Measurements from ENCODE around the gene CAPN9.
"Not testable (repeated sequence)": the region's sequence is repeated elsewhere in the genome, so short reads cannot be mapped to it uniquely, and the experiment has no call there.

CAPN9 gene

GRCh38 chr1:230709619-230710542 lies 37.3 kb upstream of the CAPN9 start:
- no peak for DNase-seq (ENCODE audit: low read depth, low spot score)

- no peak for DNase-seq (ENCODE audit: low read depth, low spot score)
Measured at GRCh38 chr1:230710543-230710904, 36.7 kb upstream of the CAPN9 start.

DNA sequence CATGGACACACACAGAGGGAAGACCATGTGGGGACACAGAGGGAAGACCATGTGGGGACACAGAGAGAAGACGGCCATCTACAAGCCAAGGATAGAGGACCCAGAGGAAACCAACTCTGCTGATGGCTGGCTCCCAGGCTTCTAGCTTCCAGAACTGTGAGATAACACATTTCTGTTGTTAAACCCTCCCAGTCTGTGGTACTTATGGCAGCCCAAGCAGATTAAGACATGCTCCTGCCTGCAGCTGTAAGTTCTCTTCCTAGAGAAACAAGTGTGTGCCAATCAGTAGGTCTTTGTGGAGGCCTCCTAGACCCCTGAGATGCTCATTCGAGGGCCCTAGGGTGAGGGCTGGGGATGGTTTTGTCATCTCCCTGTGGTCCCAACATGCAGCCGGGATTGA lies 35.9 kb upstream of the CAPN9 start:
- no peak for DNase-seq (ENCODE audit: low read depth, low spot score)

DNA sequence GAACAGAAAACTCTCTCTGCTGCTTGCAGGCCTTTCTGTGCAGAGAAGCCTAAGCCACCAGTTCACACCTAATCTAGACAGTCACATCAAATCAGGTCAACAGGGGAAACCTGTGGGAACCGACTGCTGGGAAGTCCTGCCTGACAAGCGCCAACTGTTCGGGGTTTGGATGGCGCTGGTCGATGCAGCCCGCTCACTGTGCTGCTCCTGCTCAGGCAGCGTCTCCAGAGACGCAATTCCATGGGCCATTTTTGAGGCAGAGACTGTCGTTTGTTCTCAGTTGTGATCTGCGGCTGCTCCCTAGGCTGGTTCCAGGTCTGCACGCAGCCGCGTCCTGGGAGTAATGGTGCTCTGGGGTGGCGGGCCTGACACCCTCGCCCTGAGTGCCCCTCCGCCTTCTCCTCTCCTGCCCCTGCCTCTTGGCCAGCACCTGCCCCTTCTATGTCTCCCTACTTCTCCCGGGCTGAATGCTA lies 34.7 kb upstream of the CAPN9 start:
- DNase-seq (ENCODE audit: low read depth, low spot score): no peak

- no peak for DNase-seq (ENCODE audit: low read depth, low spot score)
Measured at GRCh38 chr1:230713138-230713537, 34.0 kb upstream of the CAPN9 start.

GRCh38 chr1:230713547-230713914 lies 33.7 kb upstream of the CAPN9 start:
- DNase-seq (ENCODE audit: low read depth, low spot score): no peak

GRCh38 chr1:230713915-230714764 lies 33.0 kb upstream of the CAPN9 start, which contains the start of gene AGT:
TSS of gene AGT (minus strand) at chr1:230714122. CDS start at chr1:230710823, 3,299 bp downstream.
- no peak for DNase-seq (ENCODE audit: low read depth, low spot score)

DNA sequence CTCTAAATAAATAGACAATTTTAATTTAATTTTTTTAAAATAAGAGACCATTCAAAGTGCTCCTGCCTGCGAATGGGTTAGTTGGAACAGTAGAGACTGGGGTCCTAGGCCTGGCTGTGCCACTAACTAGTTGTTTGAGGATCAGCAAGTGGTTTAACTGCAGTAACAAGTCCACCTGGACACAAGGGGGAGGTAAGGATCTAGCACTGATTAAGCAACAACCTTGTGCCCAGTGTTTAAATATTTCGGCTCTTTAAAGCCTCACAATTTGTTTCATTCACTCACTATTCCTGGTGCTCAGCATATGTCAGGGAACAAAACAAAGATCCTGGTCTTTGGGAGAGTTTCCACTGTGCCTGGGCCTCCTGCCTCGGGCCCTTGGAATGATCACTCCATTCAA lies 31.7 kb upstream of the CAPN9 start:
- DNase-seq (ENCODE audit: low read depth, low spot score): no peak

GRCh38 chr1:230716453-230716852 lies 30.7 kb upstream of the CAPN9 start:
- DNase-seq (ENCODE audit: low read depth, low spot score): not testable (repeated sequence)

DNA sequence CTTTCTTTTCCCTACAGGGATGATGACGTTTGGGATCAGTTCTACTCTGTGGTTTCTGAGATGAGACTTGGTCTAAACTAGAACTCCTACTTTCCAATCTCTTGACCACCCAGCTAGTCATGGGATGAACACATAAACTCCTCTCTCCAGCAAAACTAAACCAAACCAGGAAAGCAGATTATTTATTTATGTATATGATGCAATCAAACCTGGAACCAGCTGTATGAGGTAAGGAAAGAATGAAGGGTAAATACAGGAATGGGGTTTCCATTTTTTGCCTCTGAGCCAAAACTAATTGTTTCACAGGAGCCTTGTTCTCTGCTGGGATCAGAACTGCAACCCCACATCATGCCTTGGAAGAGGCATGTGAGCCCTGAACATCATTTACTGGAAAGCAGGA lies 29.9 kb upstream of the CAPN9 start:
- DNase-seq (ENCODE audit: low read depth, low spot score): no peak

DNA sequence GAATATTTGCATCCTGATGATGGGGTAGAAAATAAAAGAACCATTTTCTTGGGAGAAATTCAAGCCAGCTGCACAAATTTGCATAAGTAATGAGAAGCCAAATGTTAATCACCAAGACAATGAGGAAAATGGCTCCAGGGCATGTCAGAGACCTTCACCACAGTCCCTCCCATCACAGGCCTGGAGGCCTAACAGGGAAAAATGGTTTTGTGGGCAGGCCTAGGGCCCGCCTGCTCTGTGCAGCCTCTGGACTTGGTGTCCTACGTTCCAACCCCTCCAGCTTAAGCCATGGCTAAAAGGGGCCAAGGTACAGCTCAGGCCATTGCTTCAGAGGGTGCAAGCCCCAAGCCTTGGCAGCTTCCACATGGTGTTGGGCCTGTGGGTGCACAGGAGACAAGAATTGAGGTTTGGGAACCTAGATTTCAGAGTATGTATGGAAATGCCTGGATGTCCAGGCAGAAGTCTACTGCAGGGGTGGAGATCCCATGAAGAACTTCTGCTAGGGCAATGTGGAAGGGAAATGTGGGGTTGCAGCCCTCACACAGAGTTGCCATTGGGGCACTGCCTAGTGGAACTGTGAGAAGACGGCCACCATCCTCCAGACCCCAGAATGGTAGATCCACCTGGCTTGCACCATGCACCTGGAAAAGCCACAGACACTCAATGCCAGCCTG lies 25.2 kb upstream of the CAPN9 start:
- DNase-seq (ENCODE audit: low read depth, low spot score): not testable (repeated sequence)

- DNase-seq (ENCODE audit: low read depth, low spot score): no peak
Measured at GRCh38 chr1:230725256-230726012, 21.8 kb upstream of the CAPN9 start.

GRCh38 chr1:230728710-230729392 lies 18.3 kb upstream of the CAPN9 start:
- no peak for DNase-seq (ENCODE audit: low read depth, low spot score)

- no peak for DNase-seq (ENCODE audit: low read depth, low spot score)
Measured at GRCh38 chr1:230730977-230731376, 16.2 kb upstream of the CAPN9 start.

DNA sequence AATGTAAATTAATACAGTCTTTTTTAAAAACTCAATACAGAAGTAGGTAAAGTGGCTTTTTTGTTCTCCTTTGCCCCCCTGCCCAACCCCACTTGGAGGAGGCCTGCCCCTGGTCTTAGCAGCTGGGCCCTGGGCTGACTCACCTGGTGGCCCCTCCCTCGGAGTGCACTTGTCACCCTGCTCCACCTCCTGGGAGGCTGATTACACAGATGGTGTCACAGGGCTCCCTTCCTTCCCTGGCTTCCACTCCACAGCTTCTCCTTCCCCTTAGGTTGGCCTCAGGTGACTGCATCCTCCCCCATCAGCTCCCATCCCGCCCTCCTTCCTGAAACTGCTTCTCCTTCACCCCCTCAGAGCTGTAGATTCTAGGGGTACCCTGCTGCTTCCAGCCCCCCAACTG lies 11.7 kb upstream of the CAPN9 start:
- DNase-seq (ENCODE audit: low read depth, low spot score): no peak

DNA sequence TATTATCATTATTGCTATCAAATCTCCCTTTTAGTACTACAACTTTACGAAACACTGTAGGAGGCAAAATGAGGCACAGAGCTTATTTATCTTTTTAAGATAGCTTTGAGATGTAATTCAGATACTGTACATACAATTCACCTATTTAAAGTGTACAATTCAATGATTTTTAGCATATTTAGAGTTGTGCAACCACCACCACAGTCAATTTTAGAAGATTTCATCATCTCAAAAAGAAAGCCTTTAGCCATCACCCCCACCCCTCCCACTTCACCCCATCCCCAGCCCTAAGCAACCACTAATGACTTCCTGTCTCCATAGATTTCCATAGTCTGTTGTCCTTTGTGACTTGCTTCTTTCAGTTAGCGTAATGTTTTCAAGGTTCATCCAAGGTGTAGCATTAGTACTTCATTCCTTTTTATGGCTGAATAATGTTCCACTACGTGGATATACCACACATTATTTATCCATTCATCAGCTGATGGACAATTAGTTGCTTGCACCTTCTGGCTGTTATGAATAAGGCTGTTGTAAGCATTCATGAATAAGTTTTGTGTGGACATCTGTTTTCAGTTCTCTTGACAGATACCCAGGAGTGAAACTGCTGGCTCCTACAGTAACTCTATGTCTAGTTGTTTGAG lies 9.4 kb upstream of the CAPN9 start:
- no peak for DNase-seq (ENCODE audit: low read depth, low spot score)

DNA sequence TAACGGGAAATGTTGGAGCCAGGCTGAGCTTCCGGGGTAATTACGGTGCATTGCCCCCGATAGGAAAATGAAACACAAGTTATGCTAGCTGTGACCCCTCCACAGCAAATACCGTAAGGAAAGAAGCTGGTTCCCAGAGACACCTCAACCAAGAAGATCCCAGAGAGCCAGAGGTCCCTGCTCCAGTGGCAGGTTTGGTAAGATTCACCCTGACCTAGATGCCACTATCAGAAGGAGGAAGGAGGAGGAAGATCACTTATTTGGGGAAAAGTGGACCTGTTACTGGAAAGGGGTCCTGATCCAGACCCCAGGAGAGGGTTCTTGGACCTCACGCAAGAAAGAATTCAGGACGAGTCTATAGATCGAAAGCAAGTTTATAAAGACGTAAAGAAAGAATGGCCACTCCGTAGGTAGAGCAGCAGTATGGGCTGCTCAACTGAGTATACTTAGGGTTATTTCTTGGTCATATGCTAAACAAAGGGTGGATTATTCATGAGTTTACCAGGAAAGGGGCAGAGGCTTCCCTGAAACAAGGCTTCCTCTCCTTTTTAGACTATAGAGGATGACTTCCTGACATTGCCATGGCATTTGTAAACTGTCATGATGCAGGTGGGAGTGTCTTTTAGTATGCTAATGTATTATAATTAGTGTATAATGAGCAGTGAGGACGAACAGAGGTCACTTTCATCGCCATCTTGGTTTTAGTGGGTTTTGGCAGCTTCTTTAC lies 7.5 kb upstream of the CAPN9 start:
- DNase-seq (ENCODE audit: low read depth, low spot score): no peak

DNA sequence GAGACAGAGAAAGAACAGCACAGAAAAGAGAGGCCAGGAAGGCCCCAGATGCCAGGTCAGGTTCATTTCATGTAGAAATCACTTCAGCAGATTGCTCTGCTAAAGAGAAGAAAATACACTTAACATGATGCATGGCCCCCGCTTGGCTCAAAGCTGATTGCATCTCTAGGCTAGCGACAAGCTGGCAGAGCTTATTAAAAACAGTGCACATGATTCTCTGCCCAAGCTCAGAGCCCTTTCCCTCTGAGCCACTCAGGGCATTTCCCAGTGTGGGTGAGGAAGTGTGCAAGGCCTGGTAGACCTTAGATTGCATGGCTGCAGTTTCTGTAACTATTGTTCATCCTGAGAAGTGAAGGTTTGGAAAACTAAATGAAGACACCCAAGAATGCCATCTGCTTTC lies 3.3 kb upstream of the CAPN9 start:
- DNase-seq (ENCODE audit: low read depth, low spot score): no peak

DNA sequence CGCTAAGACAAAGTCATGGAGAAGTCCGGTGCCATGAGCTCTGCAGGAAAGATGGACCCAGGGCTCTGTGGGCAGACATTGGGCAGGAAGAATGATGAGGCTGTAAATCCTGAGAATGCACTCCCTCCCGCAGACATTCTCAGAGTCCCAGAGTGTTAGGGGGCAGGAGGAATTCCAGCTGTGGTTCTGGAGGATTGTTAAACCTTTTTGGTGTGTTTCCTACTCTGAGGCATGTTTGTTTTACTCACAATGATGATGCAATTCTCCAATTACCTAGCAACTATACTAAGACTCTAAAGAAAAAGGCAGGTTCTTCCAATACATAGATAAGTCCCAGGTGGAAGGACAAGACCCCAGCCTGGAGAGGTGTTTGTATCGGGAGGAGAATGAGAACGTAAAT lies 2.8 kb upstream of the CAPN9 start:
- no peak for DNase-seq (ENCODE audit: low read depth, low spot score)

DNA sequence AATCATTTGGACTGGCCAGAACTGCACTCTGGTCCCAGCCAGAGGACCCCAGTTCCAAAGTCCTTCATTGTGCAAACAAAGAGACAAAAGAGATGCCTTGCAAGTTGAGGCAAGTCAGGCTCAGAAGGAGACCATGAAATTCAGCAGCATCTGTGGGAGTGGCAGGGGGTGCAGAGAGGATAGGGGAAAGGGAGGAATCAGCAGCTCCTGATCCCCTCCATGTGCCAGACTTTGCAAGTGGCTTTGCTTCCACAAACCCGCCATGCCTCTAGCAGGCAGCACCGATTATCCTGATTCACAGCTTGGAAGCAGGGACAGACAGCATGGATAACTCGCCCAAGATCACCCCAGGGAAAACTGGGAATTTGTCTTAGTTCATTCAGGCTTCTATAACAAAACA lies 2.1 kb upstream of the CAPN9 start:
- no peak for DNase-seq (ENCODE audit: low read depth, low spot score)
